Liver (tissue), 3 donors: ENCODE measurements around the gene MYO1B.

Experiments
- CTCF ChIP-seq: fragments of 150-350 bp; IDR thresholded peaks from 2 replicates; pipeline ENCODE4 v1.5.1; 2017; ENCODE audit warnings: improper control_type of control experiment, low read depth, low read length; ENCODE audit not compliant: missing input control
- NR2F2 ChIP-seq: IDR thresholded peaks from 2 replicates; pipeline ENCODE4 v1.6.1; 2016; ENCODE audit warnings: antibody characterized with exemption
- REST ChIP-seq: IDR thresholded peaks from 2 replicates; pipeline ENCODE4 v1.6.1; 2016; ENCODE audit warnings: antibody characterized with exemption, mild to moderate bottlenecking
- YY1 ChIP-seq: IDR thresholded peaks from 2 replicates; pipeline ENCODE4 v1.6.1; 2016; ENCODE audit warnings: antibody characterized with exemption, mild to moderate bottlenecking
- donor health status: healthy.
- donor health status: healthy.

- TF ChIP-seq NR2F2 (no peak), REST (no peak), CTCF (no peak), YY1 (no peak)
These were observed 40.0 kb downstream of the MYO1B start for GRCh38 chr2:191285252-191285651.
